ENCODE data around the gene FMN1.

FMN1 gene

GRCh38 chr15:33021806-33022389 is 172.6 kb downstream of the FMN1 start:
- TF ChIP-seq TARDBP (IDR thresholded peaks at IDR 0.05) (no peak), NFRKB (IDR thresholded peaks at IDR 0.05) (no peak), PKNOX1 (IDR thresholded peaks at IDR 0.05) (no peak), ELF4 (IDR thresholded peaks at IDR 0.05) (no peak), BHLHE40 (IDR thresholded peaks at IDR 0.05; ENCODE audit: borderline replicate concordance) (no peak), SUZ12 (IDR thresholded peaks at IDR 0.05) (no peak), HDGF (IDR thresholded peaks at IDR 0.05; ENCODE audit: borderline replicate concordance) (no peak), SP1 (IDR thresholded peaks at IDR 0.05) (no peak), FOXA1 (IDR thresholded peaks at IDR 0.05) (no peak), CTBP1 (IDR thresholded peaks at IDR 0.05; ENCODE audit: borderline replicate concordance) (no peak), ZNF384 (IDR thresholded peaks at IDR 0.05) (no peak), L3MBTL2 (conservative IDR thresholded peaks at IDR 0.05) (no peak)
- peak; percentile 31 for DNase-seq (ENCODE audit: extremely low spot score)
- CTCF ChIA-PET, result interaction anchor here (0.6 to 2.0 kb wide), 6 partner anchors 9 to 712 kb away, joined by 3 to 6 read pairs (median 4); no protein-coding TSS in a partner anchor
- POLR2A ChIA-PET, result interaction anchor here (1.1 kb wide), 1 partner anchor 110 kb away, joined by 3 read pairs; no protein-coding TSS in a partner anchor

- ChIA-PET POLR2A (no interaction called here), CTCF (no interaction called here)
- TF ChIP-seq ELF4 (IDR thresholded peaks at IDR 0.05), result no peak
- no peak for TF ChIP-seq SP1 (IDR thresholded peaks at IDR 0.05)
- TF ChIP-seq CTBP1 (IDR thresholded peaks at IDR 0.05; ENCODE audit: borderline replicate concordance), result no peak
- no peak for TF ChIP-seq ZNF384 (IDR thresholded peaks at IDR 0.05)
- no peak for TF ChIP-seq SUZ12 (IDR thresholded peaks at IDR 0.05)
- no peak for TF ChIP-seq LEF1 (IDR thresholded peaks at IDR 0.05; ENCODE audit: borderline replicate concordance)
- no peak for TF ChIP-seq TARDBP (IDR thresholded peaks at IDR 0.05)
- TF ChIP-seq L3MBTL2 (conservative IDR thresholded peaks at IDR 0.05), result no peak
- no peak for TF ChIP-seq BHLHE40 (IDR thresholded peaks at IDR 0.05; ENCODE audit: borderline replicate concordance)
- TF ChIP-seq ARNT (IDR thresholded peaks at IDR 0.05), result no peak
- TF ChIP-seq FOXM1 (IDR thresholded peaks at IDR 0.05; ENCODE audit: borderline replicate concordance), result no peak
- TF ChIP-seq FOXA1 (IDR thresholded peaks at IDR 0.05), result no peak
- TF ChIP-seq NFRKB (IDR thresholded peaks at IDR 0.05), result no peak
- TF ChIP-seq FOXK2 (IDR thresholded peaks at IDR 0.05), result no peak
- no peak for TF ChIP-seq HDGF (IDR thresholded peaks at IDR 0.05; ENCODE audit: borderline replicate concordance)
- TF ChIP-seq PKNOX1 (IDR thresholded peaks at IDR 0.05), result no peak
- DNase-seq (ENCODE audit: extremely low spot score), result no peak
Observed at GRCh38 chr15:33019354-33019981, 175.0 kb downstream of the FMN1 start.

GRCh38 chr15:33016405-33017024 is 178.0 kb downstream of the FMN1 start:
- no peak for DNase-seq (ENCODE audit: extremely low spot score)
- CTCF ChIA-PET, result no interaction called here
- POLR2A ChIA-PET, result no interaction called here
- TF ChIP-seq SP1 (IDR thresholded peaks at IDR 0.05) (no peak), CTBP1 (IDR thresholded peaks at IDR 0.05; ENCODE audit: borderline replicate concordance) (no peak), SUZ12 (IDR thresholded peaks at IDR 0.05) (no peak), PKNOX1 (IDR thresholded peaks at IDR 0.05) (no peak), ZNF384 (IDR thresholded peaks at IDR 0.05) (no peak)

GRCh38 chr15:33014586-33014985 is 179.9 kb downstream of the FMN1 start:
- ChIA-PET CTCF (no interaction called here), POLR2A (no interaction called here)
- TF ChIP-seq HDGF (IDR thresholded peaks at IDR 0.05; ENCODE audit: borderline replicate concordance), result no peak
- TF ChIP-seq ARNT (IDR thresholded peaks at IDR 0.05), result no peak
- DNase-seq (ENCODE audit: extremely low spot score), result no peak

GRCh38 chr15:33013827-33014445 is 180.6 kb downstream of the FMN1 start:
- no peak for DNase-seq (ENCODE audit: extremely low spot score)
- POLR2A ChIA-PET, result no interaction called here
- CTCF ChIA-PET, result interaction anchor here (0.6 kb wide), 1 partner anchor 116 kb away, joined by 3 read pairs; no protein-coding TSS in a partner anchor
- TF ChIP-seq CTBP1 (IDR thresholded peaks at IDR 0.05; ENCODE audit: borderline replicate concordance) (no peak), ZNF384 (IDR thresholded peaks at IDR 0.05) (no peak), SUZ12 (IDR thresholded peaks at IDR 0.05) (no peak), FOXK2 (IDR thresholded peaks at IDR 0.05) (no peak), L3MBTL2 (conservative IDR thresholded peaks at IDR 0.05) (no peak), ELF4 (IDR thresholded peaks at IDR 0.05) (no peak), LEF1 (IDR thresholded peaks at IDR 0.05; ENCODE audit: borderline replicate concordance) (no peak), NFRKB (IDR thresholded peaks at IDR 0.05) (no peak), PKNOX1 (IDR thresholded peaks at IDR 0.05) (no peak), HDGF (IDR thresholded peaks at IDR 0.05; ENCODE audit: borderline replicate concordance) (no peak), BHLHE40 (IDR thresholded peaks at IDR 0.05; ENCODE audit: borderline replicate concordance) (no peak), SP1 (IDR thresholded peaks at IDR 0.05) (no peak), ARNT (IDR thresholded peaks at IDR 0.05) (no peak), FOXM1 (IDR thresholded peaks at IDR 0.05; ENCODE audit: borderline replicate concordance) (no peak), FOXA1 (IDR thresholded peaks at IDR 0.05) (no peak), TARDBP (IDR thresholded peaks at IDR 0.05) (no peak)

Measured in HEK293T (cell line).